Thoracic aorta (tissue), 2 donors: ENCODE measurements around the gene PRSS48. TPM values are rescaled to one million over a fixed set of nuclear protein-coding genes. Genes with fewer than 3 reads are reported as not detected.

ENCODE experiments used
- ATAC-seq: fragments of 150-250 bp; one replicate; pipeline ENCODE4 v1.8.0; 2017; ENCODE audit warnings: low read depth; ENCODE audit not compliant: insufficient number of reproducible peaks, low FRiP score
- DNase-seq: peaks from one replicate; pipeline ENCODE4 v3.0.0-alpha.2; 2020; ENCODE audit warnings: low spot score
- H3K27ac ChIP-seq, 2 donors: fragments of 200-600 bp; sonication (generic); 1 replicate in 1 of 2; 2 replicates in 1 of 2; pipeline ENCODE4 v1.5.1; 2016; ENCODE audit warnings: mild to moderate bottlenecking in 2 of 2, moderate library complexity in 2 of 2
- H3K27me3 ChIP-seq: fragments of 200-600 bp; sonication (generic); replicated peaks from 2 replicates; pipeline ENCODE4 v1.6.0; 2016; ENCODE audit warnings: mild to moderate bottlenecking; ENCODE audit not compliant: insufficient read depth
- H3K36me3 ChIP-seq: fragments of 200-600 bp; sonication (generic); one replicate; pipeline ENCODE4 v1.5.1; 2016
- H3K4me1 ChIP-seq, 2 donors: fragments of 200-600 bp; sonication (generic); 1 replicate in 1 of 2; 2 replicates in 1 of 2; pipeline versions ENCODE4 v1.5.1 to v1.6.0; 2016; ENCODE audit warnings: low read depth in 2 of 2, mild to moderate bottlenecking in 1 of 2; ENCODE audit not compliant: control insufficient read depth in 1 of 2
- H3K4me3 ChIP-seq: fragments of 200-600 bp; sonication (generic); 2 replicates; pipeline ENCODE4 v1.5.1; 2016; ENCODE audit warnings: mild to moderate bottlenecking
- H3K9me3 ChIP-seq: fragments of 200-600 bp; sonication (generic); 2 replicates; pipeline ENCODE4 v1.5.1; 2016
- total RNA-seq, 2 donors: library from RNA; depleted of rRNA; stranded (reverse); fragments of >200 nt; gene quantifications; one replicate each; pipeline versions ENCODE4 v1.1.0 to v1.2.3, GENCODE V29; 2016
- TF ChIP-seq, protein P1 (sequence below): fragments of 200-600 bp; sonication (generic); IDR thresholded peaks from one replicate; pipeline ENCODE4 v1.5.1; 2019; ENCODE audit warnings: antibody characterized with exemption

The PRSS48 gene, protein sequence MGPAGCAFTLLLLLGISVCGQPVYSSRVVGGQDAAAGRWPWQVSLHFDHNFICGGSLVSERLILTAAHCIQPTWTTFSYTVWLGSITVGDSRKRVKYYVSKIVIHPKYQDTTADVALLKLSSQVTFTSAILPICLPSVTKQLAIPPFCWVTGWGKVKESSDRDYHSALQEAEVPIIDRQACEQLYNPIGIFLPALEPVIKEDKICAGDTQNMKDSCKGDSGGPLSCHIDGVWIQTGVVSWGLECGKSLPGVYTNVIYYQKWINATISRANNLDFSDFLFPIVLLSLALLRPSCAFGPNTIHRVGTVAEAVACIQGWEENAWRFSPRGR
- total RNA-seq: not detected

DNA sequence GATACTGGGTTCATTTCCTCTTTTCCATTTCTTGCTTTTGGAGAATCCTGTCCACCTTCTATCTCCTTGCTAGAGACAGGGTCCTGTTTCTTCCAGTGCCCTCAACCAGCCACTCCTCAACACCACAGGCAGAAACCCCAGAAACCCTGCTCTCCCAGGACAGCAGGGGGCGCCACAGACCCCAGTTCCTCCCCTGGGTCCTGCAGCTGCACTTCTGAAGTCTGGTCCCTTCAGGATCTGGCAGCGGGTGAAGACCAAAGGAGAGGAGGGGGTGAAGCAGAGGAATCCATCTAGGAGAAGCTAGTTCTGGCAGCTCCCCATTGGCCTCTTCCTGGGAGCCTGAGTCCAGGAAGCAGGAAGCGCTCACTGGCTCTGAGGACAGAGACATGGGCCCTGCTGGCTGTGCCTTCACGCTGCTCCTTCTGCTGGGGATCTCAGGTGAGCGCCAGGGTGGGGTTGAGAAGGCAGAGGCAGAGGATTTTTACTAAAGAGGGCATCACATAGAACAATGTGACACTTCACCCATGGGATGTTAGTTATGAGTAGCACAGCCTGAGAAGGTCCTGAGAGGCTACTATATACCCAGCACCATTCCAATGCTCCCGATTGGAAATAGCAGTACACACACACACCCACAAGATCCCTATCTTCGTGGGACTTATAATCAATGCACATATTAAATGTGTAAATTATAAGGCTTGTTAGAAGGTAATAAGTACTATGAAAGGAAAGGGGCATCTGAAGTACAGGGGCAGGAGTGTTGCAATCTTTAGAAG is at the start of gene PRSS48:
PRSS48 (plus strand) TSS at position 375 of the 776 bp plus-strand sequence; CDS start at position 387, 12 bp downstream.
- Histone ChIP-seq H3K27me3 (no peaks in the 10 kb centered on the region), H3K9me3 (no peaks in the 10 kb centered on the region), H3K27ac (no peak within 1 kb of the TSS), H3K4me1 (no peaks in the 10 kb centered on the region), H3K36me3 (no peaks in the 10 kb centered on the region), H3K4me3 (no peak within 1 kb of the TSS)
- DNase-seq: no peak
- no peak for ATAC-seq
- TF ChIP-seq, protein P1, sequence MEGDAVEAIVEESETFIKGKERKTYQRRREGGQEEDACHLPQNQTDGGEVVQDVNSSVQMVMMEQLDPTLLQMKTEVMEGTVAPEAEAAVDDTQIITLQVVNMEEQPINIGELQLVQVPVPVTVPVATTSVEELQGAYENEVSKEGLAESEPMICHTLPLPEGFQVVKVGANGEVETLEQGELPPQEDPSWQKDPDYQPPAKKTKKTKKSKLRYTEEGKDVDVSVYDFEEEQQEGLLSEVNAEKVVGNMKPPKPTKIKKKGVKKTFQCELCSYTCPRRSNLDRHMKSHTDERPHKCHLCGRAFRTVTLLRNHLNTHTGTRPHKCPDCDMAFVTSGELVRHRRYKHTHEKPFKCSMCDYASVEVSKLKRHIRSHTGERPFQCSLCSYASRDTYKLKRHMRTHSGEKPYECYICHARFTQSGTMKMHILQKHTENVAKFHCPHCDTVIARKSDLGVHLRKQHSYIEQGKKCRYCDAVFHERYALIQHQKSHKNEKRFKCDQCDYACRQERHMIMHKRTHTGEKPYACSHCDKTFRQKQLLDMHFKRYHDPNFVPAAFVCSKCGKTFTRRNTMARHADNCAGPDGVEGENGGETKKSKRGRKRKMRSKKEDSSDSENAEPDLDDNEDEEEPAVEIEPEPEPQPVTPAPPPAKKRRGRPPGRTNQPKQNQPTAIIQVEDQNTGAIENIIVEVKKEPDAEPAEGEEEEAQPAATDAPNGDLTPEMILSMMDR: peak; percentile 47

DNA sequence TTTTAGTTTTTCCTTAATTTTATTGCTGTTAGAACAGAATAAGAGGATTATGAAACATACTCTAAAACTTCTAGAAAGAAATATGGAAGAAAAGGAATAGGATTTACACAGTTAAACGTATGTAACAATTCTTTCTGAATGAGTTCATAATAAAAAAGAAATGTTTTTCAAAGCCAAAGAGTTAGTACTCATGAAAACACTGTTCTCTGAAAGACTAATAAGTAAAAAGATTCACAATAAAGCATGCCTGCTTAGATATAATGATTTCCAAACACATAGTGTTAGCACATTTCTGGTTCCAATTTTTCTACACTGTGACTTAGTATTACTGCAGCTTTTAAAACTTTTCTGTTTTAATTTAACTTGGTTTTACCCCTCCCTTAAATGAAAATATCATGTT is 49.8 kb upstream of the PRSS48 start:
- Histone ChIP-seq H3K9me3 (no peaks in the 10 kb centered on the region), H3K4me1 (peaks cover 3 to 30% of the 10 kb centered on the region in 2 donors), H3K27me3 (no peaks in the 10 kb centered on the region), H3K27ac (peak overlapping the region; percentile 76 to 92), H3K4me3 (peak overlapping the region; percentile 68), H3K36me3 (no peaks in the 10 kb centered on the region)
- DNase-seq (no peak), ATAC-seq (no peak)
- TF ChIP-seq, protein P1: no peak

DNA sequence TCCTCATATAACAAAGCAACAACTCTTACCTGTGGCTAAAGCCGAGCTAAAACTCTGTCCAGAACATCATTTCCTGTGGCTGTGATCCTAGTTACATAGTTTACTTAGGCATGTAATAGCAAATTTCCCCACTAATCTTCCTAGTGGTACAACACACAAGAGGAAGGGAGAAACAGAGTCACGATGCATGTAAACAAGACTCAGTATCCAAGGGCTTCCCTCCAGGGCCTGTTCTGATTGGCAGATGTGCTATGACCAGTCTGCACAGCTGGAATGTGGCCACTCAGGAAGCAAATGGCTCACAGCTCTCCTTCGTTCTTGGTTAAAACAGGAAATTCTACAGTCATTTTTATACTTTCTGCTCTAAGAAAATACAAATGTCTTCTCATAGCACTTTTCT is 49.2 kb upstream of the PRSS48 start:
- no peaks in the 10 kb centered on the region for H3K9me3 ChIP-seq
- H3K4me3 ChIP-seq: peak overlapping the region; percentile 68
- H3K4me1 ChIP-seq: peaks cover 3 to 26% of the 10 kb centered on the region in 2 donors
- H3K36me3 ChIP-seq: no peaks in the 10 kb centered on the region
- DNase-seq (peak; percentile 15), ATAC-seq (peak; percentile 87)
- H3K27me3 ChIP-seq: no peaks in the 10 kb centered on the region
- TF ChIP-seq, protein P1: no peak
- peak overlapping the region; percentile 76 to 92 for H3K27ac ChIP-seq

DNA sequence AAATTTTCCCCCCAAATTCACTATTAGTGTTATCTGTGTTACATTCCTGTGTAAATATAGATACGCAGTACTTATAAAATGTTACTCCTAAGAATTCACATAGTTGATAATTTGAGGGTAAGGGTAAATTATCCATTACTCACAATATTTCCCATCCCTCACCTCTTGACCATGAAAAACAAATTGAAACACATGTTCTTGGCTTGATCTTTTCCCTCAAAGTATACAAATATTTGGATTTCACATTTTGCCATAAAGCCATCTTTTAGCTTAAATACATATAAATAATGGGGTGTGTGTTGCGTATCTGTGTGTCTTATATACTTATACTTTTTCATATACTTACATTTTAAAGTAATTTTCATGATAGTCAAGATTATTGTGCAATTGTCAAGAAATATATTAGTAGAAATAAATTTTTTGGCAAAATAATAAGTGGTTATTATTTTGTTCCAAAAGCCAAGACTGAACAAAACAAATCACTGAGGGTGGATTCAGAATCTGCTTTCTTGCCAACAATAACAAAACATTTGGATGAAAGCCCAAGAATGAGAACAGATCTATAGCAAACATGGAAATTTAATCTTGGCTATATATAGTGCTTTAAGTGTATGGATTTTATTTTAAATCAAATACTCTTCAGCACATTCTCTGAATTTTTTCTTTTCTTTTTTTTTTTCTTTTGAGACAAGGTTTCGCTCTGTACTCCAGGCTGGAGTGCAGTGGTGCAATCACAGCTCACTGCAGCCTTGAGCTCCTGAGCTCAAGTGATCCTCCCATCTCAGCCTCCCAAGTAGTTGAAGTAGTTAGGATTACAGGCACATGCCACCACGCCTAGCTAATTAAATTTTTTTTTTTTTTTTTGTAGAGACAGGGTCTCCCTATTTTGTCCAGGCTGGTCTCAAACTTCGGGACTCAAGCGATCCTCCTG is 48.5 kb upstream of the PRSS48 start:
- no peak for ATAC-seq
- H3K36me3 ChIP-seq: no peaks in the 10 kb centered on the region
- no peaks in the 10 kb centered on the region for H3K9me3 ChIP-seq
- TF ChIP-seq, protein P1: no peak
- H3K4me3 ChIP-seq: peak overlapping the region; percentile 68
- DNase-seq: no peak
- peaks cover 3 to 24% of the 10 kb centered on the region in 2 donors for H3K4me1 ChIP-seq
- no peaks in the 10 kb centered on the region for H3K27me3 ChIP-seq
- H3K27ac ChIP-seq: peak overlapping the region; percentile 76 to 92
